GM19463 (cell line): Measurements from ENCODE around the gene GLDN.
"Not testable (repeated sequence)": the region's sequence is repeated elsewhere in the genome, so short reads cannot be mapped to it uniquely, and the experiment has no call there.

ENCODE experiments used
- ATAC-seq: cut with Tn5 transposase; IDR thresholded peaks from one replicate; pipeline ENCODE4 v1.9.1; 2021; ENCODE audit warnings: mild to moderate bottlenecking, moderate library complexity; ENCODE audit not compliant: unreplicated experiment

The GLDN gene

GRCh38 chr15:51438526-51438925 is 97.1 kb downstream of the GLDN start:
- no peak for ATAC-seq

- ATAC-seq: no peak
These were observed 101.9 kb downstream of the GLDN start for GRCh38 chr15:51443282-51443914.

- ATAC-seq: no peak
These were observed 102.7 kb downstream of the GLDN start for GRCh38 chr15:51444112-51444511.

GRCh38 chr15:51444807-51445206 is 103.4 kb downstream of the GLDN start:
- ATAC-seq: no peak

GRCh38 chr15:51446029-51446744 is 104.7 kb downstream of the GLDN start:
- ATAC-seq: not testable (repeated sequence)

GRCh38 chr15:51447855-51448621 is 106.6 kb downstream of the GLDN start:
- ATAC-seq: no peak

GRCh38 chr15:51448622-51449399 is 107.4 kb downstream of the GLDN start:
- ATAC-seq: no peak

GRCh38 chr15:51450001-51450400 is 108.5 kb downstream of the GLDN start:
- ATAC-seq: no peak
